Ascending aorta (tissue), 2 donors: Measurements from ENCODE around the gene TPGS2. TPM values are rescaled to one million over a fixed set of nuclear protein-coding genes. Genes with fewer than 3 reads are reported as not detected.
"Not testable (repeated sequence)": the region's sequence is repeated elsewhere in the genome, so short reads cannot be mapped to it uniquely, and the experiment has no call there.

Source experiments
- DNase-seq, 2 donors: peaks; one replicate each; pipeline ENCODE4 v3.0.0-alpha.2; 2019; ENCODE audit warnings: low spot score in 2 of 2
- H3K27ac ChIP-seq, 2 donors: fragments of 200-600 bp; sonication (generic); one replicate each; pipeline ENCODE4 v1.5.1; 2016 to 2017; ENCODE audit warnings: mild to moderate bottlenecking in 1 of 2
- H3K27me3 ChIP-seq: fragments of 200-600 bp; sonication (generic); one replicate; pipeline ENCODE4 v1.5.1; 2017
- H3K36me3 ChIP-seq, 2 donors: fragments of 200-600 bp; sonication (generic); one replicate each; pipeline ENCODE4 v1.5.1; 2016
- H3K4me1 ChIP-seq, 2 donors: fragments of 200-600 bp; sonication (generic); one replicate each; pipeline ENCODE4 v1.5.1; 2016 to 2017; ENCODE audit warnings: mild to moderate bottlenecking in 1 of 2
- H3K4me3 ChIP-seq, 2 donors: fragments of 200-600 bp; sonication (generic); one replicate each; pipeline ENCODE4 v1.5.1; 2016 to 2017; ENCODE audit warnings: mild to moderate bottlenecking in 1 of 2
- H3K9me3 ChIP-seq, 2 donors: fragments of 200-600 bp; sonication (generic); one replicate each; pipeline ENCODE4 v1.5.1; 2016
- CTCF ChIP-seq, 3 experiments: fragments of 200-600 bp in 2 of 3; fragments of 450-650 bp in 1 of 3; sonication (generic) in 2 of 3; IDR thresholded peaks; one replicate each; pipeline ENCODE4 v1.5.1; 2016 to 2019; ENCODE audit warnings: antibody characterized with exemption in 3 of 3, mild to moderate bottlenecking in 1 of 3, moderate library complexity in 1 of 3
- intact Hi-C: fragments of 100-400 bp; cut with DNase I; formaldehyde crosslinking; loops from one replicate; pipeline ENCODE4 v1.15.1; 2023
- total RNA-seq: library from RNA; depleted of rRNA; stranded (reverse); fragments of >200 nt; gene quantifications from one replicate; pipeline ENCODE4 v1.1.0, GENCODE V29; 2016

Gene TPGS2
- total RNA-seq, 1 donor from 2014 or later: 165 TPM

GRCh38 chr18:36769172-36769571 lies 59.6 kb downstream of the TPGS2 start:
- intact Hi-C loops: no loop called here
- H3K4me3 ChIP-seq: no peak overlapping the region
- H3K9me3 ChIP-seq: peaks cover 0 to 8% of the 10 kb centered on the region in 2 donors
- H3K36me3 ChIP-seq: no peaks in the 10 kb centered on the region
- no peaks in the 10 kb centered on the region for H3K27me3 ChIP-seq
- peaks cover 0 to 6% of the 10 kb centered on the region in 2 donors for H3K4me1 ChIP-seq
- no peak for TF ChIP-seq CTCF (IDR thresholded peaks at IDR 0.05)
- H3K27ac ChIP-seq: no peak overlapping the region
- DNase-seq: no peak

GRCh38 chr18:36766836-36767235 lies 62.0 kb downstream of the TPGS2 start:
- Histone ChIP-seq H3K27ac (no peak overlapping the region), H3K9me3 (peaks cover 0 to 8% of the 10 kb centered on the region in 2 donors), H3K36me3 (peaks cover 0 to 4% of the 10 kb centered on the region in 2 donors), H3K4me1 (no peaks in the 10 kb centered on the region), H3K4me3 (no peak overlapping the region), H3K27me3 (no peaks in the 10 kb centered on the region)
- TF ChIP-seq CTCF (IDR thresholded peaks at IDR 0.05): no peak
- DNase-seq: no peak
- intact Hi-C loops: no loop called here

GRCh38 chr18:36762965-36763364 lies 65.8 kb downstream of the TPGS2 start:
- H3K9me3 ChIP-seq, DNase-seq, H3K27me3 ChIP-seq, intact Hi-C loops, H3K4me3 ChIP-seq, H3K27ac ChIP-seq, H3K4me1 ChIP-seq: not testable (repeated sequence)
- H3K36me3 ChIP-seq: peaks cover 0 to 10% of the 10 kb centered on the region in 2 donors

- DNase-seq: no peak
- Histone ChIP-seq H3K27me3 (no peaks in the 10 kb centered on the region), H3K9me3 (peaks cover 0 to 8% of the 10 kb centered on the region in 2 donors), H3K27ac (no peak overlapping the region), H3K36me3 (peaks cover 0 to 10% of the 10 kb centered on the region in 2 donors), H3K4me1 (no peaks in the 10 kb centered on the region), H3K4me3 (no peak overlapping the region)
- intact Hi-C loops: no loop called here
- TF ChIP-seq CTCF (IDR thresholded peaks at IDR 0.05): no peak
Observed at GRCh38 chr18:36762074-36762473, 66.7 kb downstream of the TPGS2 start.

- peaks cover 0 to 10% of the 10 kb centered on the region in 2 donors for H3K36me3 ChIP-seq
- no peaks in the 10 kb centered on the region for H3K27me3 ChIP-seq
- H3K9me3 ChIP-seq: peaks cover 0 to 8% of the 10 kb centered on the region in 2 donors
- H3K4me1 ChIP-seq: peaks cover 0 to 4% of the 10 kb centered on the region in 2 donors
- TF ChIP-seq CTCF (IDR thresholded peaks at IDR 0.05): no peak
- DNase-seq: no peak
- intact Hi-C loops: no loop called here
- H3K27ac ChIP-seq: no peak overlapping the region
- no peak overlapping the region for H3K4me3 ChIP-seq
Observed at GRCh38 chr18:36761186-36761698, 67.6 kb downstream of the TPGS2 start.

- Histone ChIP-seq H3K27ac (no peak overlapping the region), H3K36me3 (peaks cover 0 to 10% of the 10 kb centered on the region in 2 donors), H3K4me3 (no peak overlapping the region), H3K4me1 (peaks cover 0 to 4% of the 10 kb centered on the region in 2 donors), H3K9me3 (peaks cover 0 to 8% of the 10 kb centered on the region in 2 donors), H3K27me3 (no peaks in the 10 kb centered on the region)
- intact Hi-C loops: no loop called here
- no peak for TF ChIP-seq CTCF (IDR thresholded peaks at IDR 0.05)
- no peak for DNase-seq
Observed at GRCh38 chr18:36760598-36760997, 68.2 kb downstream of the TPGS2 start.
